Transverse colon (tissue), 3 donors: ENCODE measurements around the gene NPNT.

Experiments
- CTCF ChIP-seq, 5 experiments: fragments of 200-600 bp in 3 of 5; fragments of 450-650 bp in 2 of 5; sonication (generic) in 3 of 5; IDR thresholded peaks; 1 replicate in 2 of 5; 2 replicates in 3 of 5; pipeline ENCODE4 v1.5.1; 2016 to 2017; ENCODE audit warnings: antibody characterized with exemption in 5 of 5, inconsistent platforms in 3 of 5, mild to moderate bottlenecking in 2 of 5, moderate library complexity in 1 of 5
- EP300 ChIP-seq: sonication (generic); formaldehyde crosslinking; IDR thresholded peaks from one replicate; pipeline ENCODE4 v1.6.1; 2017; ENCODE audit warnings: antibody characterized with exemption, low read depth

GRCh38 chr4:105957680-105958079 lies 62.4 kb downstream of the NPNT start:
- no peak for TF ChIP-seq CTCF (IDR thresholded peaks at IDR 0.05)
- no peak for TF ChIP-seq EP300
